Panc1 (cell line): ENCODE data around the gene SURF4. TPM values are rescaled to one million over a fixed set of nuclear protein-coding genes. Genes with fewer than 3 reads are reported as not detected.

ENCODE experiments used
- ATAC-seq: fragments of 200-7000 bp; cut with Tn5 transposase; 2 replicates; pipeline ENCODE4 v1.9.1; 2020; ENCODE audit warnings: mild to moderate bottlenecking, moderate library complexity
- BruUV-seq: library from RNA; stranded (reverse); fragments of 400-500 nt; replicated peaks from 2 replicates; lab custom pipeline; 2021; lab: Mats Ljungman, UMichigan
- CTCF ChIA-PET: fragments of 300-600 bp; sonication (Branson Sonifier 250); formaldehyde crosslinking; loops from one replicate; lab custom pipeline; 2022; ENCODE audit warnings: antibody characterized with exemption; lab: Charles Lee
- POLR2A ChIA-PET: fragments of 300-600 bp; sonication (Branson Sonifier 250); formaldehyde crosslinking; loops from one replicate; lab custom pipeline; 2022; ENCODE audit warnings: antibody characterized with exemption; lab: Charles Lee
- DNase-seq: peaks from one replicate; pipeline ENCODE4 v3.0.0-alpha.2; 2010; ENCODE audit warnings: low read depth, low spot score
- H3K27ac ChIP-seq: 2 replicates; pipeline ENCODE4 v1.5.1; 2011; ENCODE audit warnings: mild to moderate bottlenecking, low read length, inconsistent platforms
- H3K27me3 ChIP-seq: fragments of 200-500 bp; sonication (Bioruptor generic); 2 replicates; pipeline ENCODE4 v1.6.0; 2014; ENCODE audit warnings: low read length, inconsistent platforms; ENCODE audit not compliant: control insufficient read depth, insufficient read depth
- H3K36me3 ChIP-seq: fragments of 200-500 bp; sonication (Bioruptor generic); 2 replicates; pipeline ENCODE4 v1.5.1; 2014; ENCODE audit warnings: inconsistent platforms, mild to moderate bottlenecking, low read length, moderate library complexity; ENCODE audit not compliant: control insufficient read depth, insufficient read depth
- H3K4me1 ChIP-seq: 2 replicates; pipeline ENCODE4 v1.5.1; 2011; ENCODE audit warnings: inconsistent platforms, mild to moderate bottlenecking, low read length, moderate library complexity; ENCODE audit not compliant: control insufficient read depth, insufficient read depth
- H3K4me3 ChIP-seq, 2 experiments: 2 replicates each; pipeline ENCODE4 v1.5.1; 2011 to 2012; ENCODE audit warnings: low read depth in 2 of 2, low read length in 2 of 2, mild to moderate bottlenecking in 2 of 2, inconsistent platforms in 1 of 2, moderate library complexity in 1 of 2
- H3K9me3 ChIP-seq: fragments of 200-500 bp; sonication (Bioruptor generic); 2 replicates; pipeline ENCODE4 v1.5.1; 2014; ENCODE audit warnings: low read depth, mild to moderate bottlenecking, inconsistent platforms, low read length, moderate library complexity; ENCODE audit not compliant: control insufficient read depth, insufficient read depth
- POLR2AphosphoS5 ChIP-seq: IDR thresholded peaks from 2 replicates; pipeline ENCODE4 v1.6.1; 2012; ENCODE audit warnings: mild to moderate bottlenecking, low read depth, low read length, moderate library complexity
- SIN3A ChIP-seq: IDR thresholded peaks from 2 replicates; pipeline ENCODE4 v1.6.1; 2012; ENCODE audit warnings: low read depth, mild to moderate bottlenecking, low read length, moderate library complexity, borderline replicate concordance; ENCODE audit not compliant: insufficient read depth
- TCF7L2 ChIP-seq: IDR thresholded peaks from 2 replicates; pipeline ENCODE4 v1.6.1; 2011; ENCODE audit warnings: mild to moderate bottlenecking, low read depth, low read length, inconsistent platforms
- in situ Hi-C: cut with HindIII; loops from 2 replicates; pipeline ENCODE4 v1.10.0; 2016; ENCODE audit warnings: low sequenced_read_pairs, low pct_unique_long_range_greater_than_20kb
- intact Hi-C: fragments of 100-400 bp; cut with micrococcal nuclease; formaldehyde crosslinking; loops from one replicate; pipeline ENCODE4 v1.10.0; 2022; ENCODE audit not compliant: unreplicated experiment
- total RNA-seq: library from RNA; stranded (reverse); gene quantifications from one replicate; pipeline ENCODE4 v1.2.1, GENCODE V29; 2021; ENCODE audit not compliant: unreplicated experiment
- TF ChIP-seq, protein P1 (sequence below), 2 experiments: IDR thresholded peaks; 2 replicates each; pipeline ENCODE4 v1.6.1; 2011 to 2012; ENCODE audit warnings: low read depth in 2 of 2, control low read depth in 1 of 2, low read length in 1 of 2, mild to moderate bottlenecking in 1 of 2, moderate library complexity in 1 of 2; ENCODE audit not compliant: insufficient read depth in 1 of 2
- TF ChIP-seq, protein P2 (sequence below): fragments of 450-650 bp; IDR thresholded peaks from 2 replicates; pipeline ENCODE4 v1.5.1; 2017; ENCODE audit warnings: mild to moderate bottlenecking

Gene SURF4
- total RNA-seq, 1 experiment from 2014 or later, result 149 TPM

DNA sequence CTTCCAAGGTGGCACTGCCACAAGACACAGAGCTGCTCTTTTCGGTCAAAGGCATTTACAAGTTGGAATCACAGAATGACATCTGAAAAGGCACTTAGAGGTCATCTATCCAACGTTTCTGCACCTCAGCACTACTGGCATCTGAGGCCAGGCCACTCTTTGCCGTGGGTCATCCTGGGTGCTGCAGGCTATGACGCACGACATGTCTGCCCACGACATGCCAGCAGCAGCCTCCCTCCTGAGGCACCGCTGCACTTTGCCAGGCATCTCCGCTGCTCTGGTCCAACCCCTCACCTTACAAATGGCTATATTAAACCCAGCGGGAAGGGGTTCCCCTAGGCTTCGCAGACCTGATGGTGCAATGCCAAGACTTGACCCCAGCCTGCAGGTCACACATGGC lies 8.1 kb downstream of the SURF4 start:
- ATAC-seq (no peak), DNase-seq (no peak)
- TF ChIP-seq, protein P1, sequence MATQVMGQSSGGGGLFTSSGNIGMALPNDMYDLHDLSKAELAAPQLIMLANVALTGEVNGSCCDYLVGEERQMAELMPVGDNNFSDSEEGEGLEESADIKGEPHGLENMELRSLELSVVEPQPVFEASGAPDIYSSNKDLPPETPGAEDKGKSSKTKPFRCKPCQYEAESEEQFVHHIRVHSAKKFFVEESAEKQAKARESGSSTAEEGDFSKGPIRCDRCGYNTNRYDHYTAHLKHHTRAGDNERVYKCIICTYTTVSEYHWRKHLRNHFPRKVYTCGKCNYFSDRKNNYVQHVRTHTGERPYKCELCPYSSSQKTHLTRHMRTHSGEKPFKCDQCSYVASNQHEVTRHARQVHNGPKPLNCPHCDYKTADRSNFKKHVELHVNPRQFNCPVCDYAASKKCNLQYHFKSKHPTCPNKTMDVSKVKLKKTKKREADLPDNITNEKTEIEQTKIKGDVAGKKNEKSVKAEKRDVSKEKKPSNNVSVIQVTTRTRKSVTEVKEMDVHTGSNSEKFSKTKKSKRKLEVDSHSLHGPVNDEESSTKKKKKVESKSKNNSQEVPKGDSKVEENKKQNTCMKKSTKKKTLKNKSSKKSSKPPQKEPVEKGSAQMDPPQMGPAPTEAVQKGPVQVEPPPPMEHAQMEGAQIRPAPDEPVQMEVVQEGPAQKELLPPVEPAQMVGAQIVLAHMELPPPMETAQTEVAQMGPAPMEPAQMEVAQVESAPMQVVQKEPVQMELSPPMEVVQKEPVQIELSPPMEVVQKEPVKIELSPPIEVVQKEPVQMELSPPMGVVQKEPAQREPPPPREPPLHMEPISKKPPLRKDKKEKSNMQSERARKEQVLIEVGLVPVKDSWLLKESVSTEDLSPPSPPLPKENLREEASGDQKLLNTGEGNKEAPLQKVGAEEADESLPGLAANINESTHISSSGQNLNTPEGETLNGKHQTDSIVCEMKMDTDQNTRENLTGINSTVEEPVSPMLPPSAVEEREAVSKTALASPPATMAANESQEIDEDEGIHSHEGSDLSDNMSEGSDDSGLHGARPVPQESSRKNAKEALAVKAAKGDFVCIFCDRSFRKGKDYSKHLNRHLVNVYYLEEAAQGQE (IDR thresholded peaks at IDR 0.05; ENCODE audit: insufficient read depth in 1 of 2, low read depth in 2 of 2, low read length in 1 of 2), result no peak
- TF ChIP-seq SIN3A (no peak), TCF7L2 (no peak), POLR2AphosphoS5 (no peak)
- TF ChIP-seq, protein P2, sequence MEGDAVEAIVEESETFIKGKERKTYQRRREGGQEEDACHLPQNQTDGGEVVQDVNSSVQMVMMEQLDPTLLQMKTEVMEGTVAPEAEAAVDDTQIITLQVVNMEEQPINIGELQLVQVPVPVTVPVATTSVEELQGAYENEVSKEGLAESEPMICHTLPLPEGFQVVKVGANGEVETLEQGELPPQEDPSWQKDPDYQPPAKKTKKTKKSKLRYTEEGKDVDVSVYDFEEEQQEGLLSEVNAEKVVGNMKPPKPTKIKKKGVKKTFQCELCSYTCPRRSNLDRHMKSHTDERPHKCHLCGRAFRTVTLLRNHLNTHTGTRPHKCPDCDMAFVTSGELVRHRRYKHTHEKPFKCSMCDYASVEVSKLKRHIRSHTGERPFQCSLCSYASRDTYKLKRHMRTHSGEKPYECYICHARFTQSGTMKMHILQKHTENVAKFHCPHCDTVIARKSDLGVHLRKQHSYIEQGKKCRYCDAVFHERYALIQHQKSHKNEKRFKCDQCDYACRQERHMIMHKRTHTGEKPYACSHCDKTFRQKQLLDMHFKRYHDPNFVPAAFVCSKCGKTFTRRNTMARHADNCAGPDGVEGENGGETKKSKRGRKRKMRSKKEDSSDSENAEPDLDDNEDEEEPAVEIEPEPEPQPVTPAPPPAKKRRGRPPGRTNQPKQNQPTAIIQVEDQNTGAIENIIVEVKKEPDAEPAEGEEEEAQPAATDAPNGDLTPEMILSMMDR, result no peak
- Histone ChIP-seq H3K36me3 (peaks cover 6% of the 10 kb centered on the region; the same call in 1 of the 2 replicates), H3K27ac (no peak overlapping the region), H3K27me3 (no peaks in the 10 kb centered on the region), H3K4me1 (peaks cover 13% of the 10 kb centered on the region), H3K9me3 (no peaks in the 10 kb centered on the region), H3K4me3 (no peak overlapping the region)
- BruUV-seq, result no TSS peak
- ChIA-PET CTCF (no interaction called here), POLR2A (no interaction called here)
- in situ Hi-C loops, result no loop called here
- intact Hi-C loops, result no loop called here

DNA sequence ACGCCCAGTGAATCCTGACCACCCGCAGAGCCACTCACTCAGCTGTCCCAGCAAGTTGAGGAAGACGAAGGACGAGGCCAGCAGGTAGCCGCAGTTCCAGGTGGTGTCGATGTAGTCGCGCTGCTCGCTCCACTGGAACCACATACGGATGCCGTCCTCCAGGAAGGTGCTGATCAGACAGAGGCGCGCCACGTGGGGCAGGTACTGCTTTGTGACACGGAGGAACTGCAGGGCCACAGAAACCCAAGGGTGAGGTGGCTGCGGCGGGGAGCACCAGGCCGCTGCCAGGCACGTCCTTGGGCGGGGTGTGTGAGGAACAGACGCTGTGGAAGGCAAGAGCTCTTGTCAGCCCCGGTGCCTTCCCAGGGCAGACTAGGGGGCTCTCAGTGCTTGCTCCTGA lies 8.6 kb downstream of the SURF4 start:
- no peak for TF ChIP-seq TCF7L2
- TF ChIP-seq, protein P1 (IDR thresholded peaks at IDR 0.05; ENCODE audit: insufficient read depth in 1 of 2, low read depth in 2 of 2, low read length in 1 of 2), result no peak
- in situ Hi-C loops, result no loop called here
- DNase-seq (no peak), ATAC-seq (no peak)
- Histone ChIP-seq H3K9me3 (no peaks in the 10 kb centered on the region), H3K27ac (no peak overlapping the region), H3K36me3 (peaks cover 6% of the 10 kb centered on the region; the same call in 1 of the 2 replicates), H3K4me1 (peaks cover 13% of the 10 kb centered on the region), H3K4me3 (no peak overlapping the region), H3K27me3 (no peaks in the 10 kb centered on the region)
- intact Hi-C loops, result no loop called here
- ChIA-PET POLR2A (no interaction called here), CTCF (no interaction called here)
- no TSS peak for BruUV-seq
